HG02943 (cell line): ENCODE measurements around the gene KSR2.
"Not testable (repeated sequence)": the region's sequence is repeated elsewhere in the genome, so short reads cannot be mapped to it uniquely, and the experiment has no call there.

Source experiments
- ATAC-seq: cut with Tn5 transposase; IDR thresholded peaks from one replicate; pipeline ENCODE4 v1.9.1; 2021; ENCODE audit warnings: mild to moderate bottlenecking, low read depth, moderate library complexity; ENCODE audit not compliant: unreplicated experiment

KSR2 gene

GRCh38 chr12:117789195-117789912, 179.4 kb downstream of the KSR2 start:
- ATAC-seq = no peak

- ATAC-seq = no peak
These were observed 190.1 kb downstream of the KSR2 start for GRCh38 chr12:117778656-117779055.

DNA sequence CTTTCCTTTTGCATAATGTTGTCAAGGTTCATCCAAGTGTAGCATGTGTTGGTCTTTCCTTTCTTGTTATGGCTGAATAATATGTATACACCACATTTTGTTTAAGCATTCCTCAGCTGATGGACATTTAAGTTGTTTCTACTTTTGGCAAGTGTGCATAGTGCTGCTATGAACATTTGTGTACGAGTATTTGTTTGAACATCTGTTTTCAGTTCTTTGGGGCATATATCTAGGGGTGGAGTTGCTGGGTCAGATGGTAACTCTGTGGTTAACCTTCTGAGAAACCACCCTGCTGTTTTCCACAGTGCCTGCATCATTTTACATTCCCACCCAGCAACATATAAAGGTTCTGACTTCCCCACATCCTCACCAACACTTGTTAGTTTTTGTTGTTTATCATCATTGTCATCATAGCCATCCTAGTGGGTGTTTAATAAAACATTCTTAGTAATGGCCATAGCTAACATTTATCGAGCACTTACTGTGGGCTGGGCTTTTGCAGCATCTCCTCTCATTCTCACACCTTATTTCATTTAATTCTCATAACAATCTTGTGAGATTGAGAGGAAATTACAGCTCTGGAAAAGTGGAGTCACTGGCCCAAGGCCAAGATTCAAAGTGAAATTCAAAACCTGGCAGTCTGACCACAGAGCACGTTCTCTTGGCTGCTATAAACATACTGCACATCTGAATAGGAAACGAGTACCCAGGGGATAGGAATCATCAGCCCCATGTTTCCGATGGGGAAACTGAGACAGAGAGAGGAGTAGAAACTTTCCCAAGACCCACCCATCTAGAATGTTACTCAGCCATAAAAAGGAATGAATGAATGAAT, 193.6 kb downstream of the KSR2 start:
- ATAC-seq = no peak

DNA sequence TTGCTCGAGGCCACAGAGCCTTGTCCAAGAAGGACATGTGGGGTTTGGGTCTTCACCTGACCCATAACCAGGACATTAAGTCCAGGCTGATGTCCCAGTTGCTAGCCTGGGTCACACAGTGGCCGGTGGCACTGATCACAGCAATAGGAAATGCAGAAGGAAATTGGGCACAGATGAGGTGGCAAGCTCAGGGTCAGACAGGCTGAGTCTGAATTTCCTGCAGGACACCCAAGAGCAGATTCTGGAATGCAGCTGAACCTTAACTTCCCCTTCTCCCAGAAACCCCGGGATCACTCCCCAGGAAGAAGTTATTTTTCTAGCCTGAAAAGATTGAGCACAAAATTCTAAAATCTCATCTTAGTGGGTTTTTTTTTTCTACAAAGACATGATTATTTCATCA, 199.9 kb downstream of the KSR2 start:
- ATAC-seq = no peak

DNA sequence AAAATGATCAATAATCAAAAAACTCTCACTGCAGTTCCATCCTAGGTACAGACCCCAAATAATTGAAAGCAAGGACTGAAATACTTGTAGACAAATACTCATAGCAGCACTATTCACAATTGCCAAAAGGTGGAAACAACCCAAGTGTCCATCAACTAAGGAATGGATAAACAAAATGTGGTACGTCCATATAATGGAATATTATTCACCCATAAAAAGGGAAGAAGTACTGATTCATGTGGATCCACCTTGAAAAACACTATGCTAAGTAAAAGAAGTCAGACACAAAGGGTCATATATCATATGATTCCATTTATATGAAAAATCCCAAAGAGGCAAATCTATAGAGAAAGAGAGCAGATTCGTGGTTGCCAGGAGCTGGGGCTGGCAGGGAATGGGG, 202.8 kb downstream of the KSR2 start:
- no peak for ATAC-seq

DNA sequence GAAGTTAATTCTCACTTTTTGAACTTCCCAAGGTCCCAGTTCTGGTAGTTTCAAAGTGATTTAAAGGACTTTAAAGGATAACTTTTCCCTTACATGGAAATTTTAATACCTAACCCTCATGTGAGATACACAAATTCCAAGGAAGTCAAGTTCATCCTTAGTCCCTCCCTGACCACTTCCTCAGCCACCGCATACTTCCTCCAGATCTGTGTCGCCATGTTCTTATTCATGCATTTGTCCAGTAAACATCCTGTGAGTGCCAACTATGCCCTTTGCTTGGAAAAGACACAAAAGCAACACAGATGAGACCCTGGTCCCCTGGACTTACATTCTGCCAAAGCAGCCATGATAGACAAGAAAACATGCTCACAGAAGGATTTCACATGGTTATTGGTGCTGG, 206.6 kb downstream of the KSR2 start:
- ATAC-seq = no peak

DNA sequence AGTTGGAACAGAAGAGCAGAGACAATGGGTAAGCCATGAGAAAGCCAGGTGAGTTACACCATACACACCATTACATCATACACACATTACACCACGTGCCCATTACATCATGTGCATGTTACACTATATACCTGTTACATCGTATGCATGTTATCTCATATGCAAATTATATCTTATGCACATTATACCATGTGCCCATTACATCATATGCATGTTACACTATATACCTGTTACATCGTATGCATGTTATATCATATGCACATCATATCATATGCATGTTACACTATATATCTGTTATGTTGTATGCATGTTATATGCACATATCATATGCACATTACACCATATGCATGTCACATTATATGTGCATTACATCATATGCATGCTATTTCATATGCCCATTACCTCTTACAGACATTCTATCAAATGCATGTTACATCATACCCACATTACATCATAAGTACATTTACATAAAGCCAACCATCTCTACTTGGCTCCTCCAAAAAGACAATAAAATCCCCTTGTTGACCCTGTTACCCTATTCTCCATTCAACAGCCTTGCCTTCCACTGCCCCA, 207.2 kb downstream of the KSR2 start:
- no peak for ATAC-seq

DNA sequence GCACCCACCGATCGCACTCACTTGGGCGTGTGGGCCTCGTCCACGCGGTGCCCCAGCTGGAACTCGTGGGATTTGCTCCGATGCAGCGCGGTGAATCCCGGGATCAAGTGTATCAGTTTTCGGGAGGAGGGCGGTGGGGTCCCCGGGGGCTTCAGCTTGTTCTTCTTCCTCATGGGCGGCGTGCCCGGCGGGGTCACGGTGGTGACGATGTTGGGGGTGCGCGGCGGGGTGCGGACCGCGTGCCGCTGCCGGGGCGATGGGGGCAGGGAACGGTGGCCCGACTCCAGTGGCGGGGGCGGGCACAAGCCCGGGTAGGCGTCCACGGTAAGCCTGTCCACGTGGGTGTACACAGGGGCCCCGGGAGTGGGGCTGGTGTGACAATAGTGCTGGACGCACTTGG, 207.8 kb downstream of the KSR2 start:
- ATAC-seq = no peak

DNA sequence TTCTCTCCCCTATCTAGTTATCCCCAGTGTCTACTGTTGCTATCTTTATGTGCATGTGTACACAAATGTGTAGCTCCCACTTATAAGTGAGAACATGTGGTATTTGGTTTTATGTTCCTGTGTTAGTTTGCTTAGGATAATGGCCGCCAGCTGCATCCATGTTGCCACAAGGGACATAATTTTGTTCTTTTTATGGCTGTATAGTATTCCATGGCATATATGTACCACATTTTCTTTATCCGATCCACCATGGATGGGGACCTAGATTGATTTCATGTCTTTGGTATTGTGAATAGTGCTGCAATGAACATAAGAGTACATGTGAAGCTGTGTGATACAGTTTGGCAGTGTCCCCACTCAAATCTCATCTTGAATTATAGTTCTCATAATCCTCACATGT, 218.1 kb downstream of the KSR2 start:
- no peak for ATAC-seq

GRCh38 chr12:117749431-117749830, 219.4 kb downstream of the KSR2 start:
- no peak for ATAC-seq

DNA sequence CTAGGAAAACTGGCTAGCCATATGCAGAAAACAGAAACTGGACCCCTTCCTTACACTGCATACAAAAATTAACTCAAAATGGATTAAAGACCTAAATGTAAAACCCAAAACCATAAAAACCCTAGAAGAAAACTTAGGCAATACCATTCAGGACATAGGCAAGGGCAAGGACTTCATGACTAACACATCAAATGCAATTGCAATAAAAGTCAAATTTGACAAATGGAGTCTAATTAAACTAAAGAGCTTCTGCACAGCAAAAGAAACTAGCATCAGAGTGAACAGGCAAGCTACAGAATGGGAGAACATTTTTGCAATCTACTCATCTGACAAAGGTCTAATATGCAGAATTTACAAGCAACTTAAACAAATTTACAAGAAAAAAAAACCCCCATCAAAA, 222.4 kb downstream of the KSR2 start:
- ATAC-seq = not testable (repeated sequence)

GRCh38 chr12:117744418-117744817, 224.4 kb downstream of the KSR2 start:
- no peak for ATAC-seq

- no peak for ATAC-seq
These were observed 225.0 kb downstream of the KSR2 start for GRCh38 chr12:117743761-117744160.

DNA sequence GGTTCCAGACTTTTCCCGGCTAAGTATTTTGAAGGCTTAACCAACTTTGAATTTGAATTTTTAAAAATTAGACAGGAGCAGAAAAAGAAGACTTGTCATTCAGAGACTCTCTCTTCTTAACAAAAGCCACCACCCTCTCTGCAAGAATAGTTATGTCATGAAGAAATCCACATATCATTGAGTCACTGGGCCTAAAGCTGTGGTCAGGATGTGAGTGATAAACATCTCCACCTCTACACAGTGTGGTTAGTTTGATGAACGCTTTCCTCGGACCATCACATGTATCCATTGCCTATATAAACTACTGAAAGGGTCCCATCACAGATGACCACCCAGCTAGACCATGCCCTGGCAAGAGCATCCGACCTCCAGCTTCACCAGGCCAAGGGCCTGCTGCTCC, 226.1 kb downstream of the KSR2 start:
- ATAC-seq = no peak

GRCh38 chr12:117738233-117738632, 230.6 kb downstream of the KSR2 start:
- no peak for ATAC-seq

DNA sequence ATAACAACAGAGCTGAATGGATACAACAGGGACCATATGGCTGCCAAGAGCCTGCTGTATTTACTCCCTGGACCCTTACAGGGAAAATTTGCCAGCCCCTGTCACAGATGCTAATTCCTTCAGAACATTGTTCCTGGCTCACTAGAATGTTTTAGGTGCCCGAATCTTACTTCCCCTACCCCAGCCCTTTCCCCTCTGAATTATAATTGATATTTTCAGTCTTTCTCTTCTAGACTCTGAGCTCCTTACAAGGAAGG, 235.3 kb downstream of the KSR2 start:
- ATAC-seq = no peak

- ATAC-seq = no peak
These were observed 235.8 kb downstream of the KSR2 start for GRCh38 chr12:117732761-117733548.

GRCh38 chr12:117731131-117731530, 237.7 kb downstream of the KSR2 start:
- not testable (repeated sequence) for ATAC-seq

GRCh38 chr12:117727301-117727700, 241.5 kb downstream of the KSR2 start:
- ATAC-seq = no peak

DNA sequence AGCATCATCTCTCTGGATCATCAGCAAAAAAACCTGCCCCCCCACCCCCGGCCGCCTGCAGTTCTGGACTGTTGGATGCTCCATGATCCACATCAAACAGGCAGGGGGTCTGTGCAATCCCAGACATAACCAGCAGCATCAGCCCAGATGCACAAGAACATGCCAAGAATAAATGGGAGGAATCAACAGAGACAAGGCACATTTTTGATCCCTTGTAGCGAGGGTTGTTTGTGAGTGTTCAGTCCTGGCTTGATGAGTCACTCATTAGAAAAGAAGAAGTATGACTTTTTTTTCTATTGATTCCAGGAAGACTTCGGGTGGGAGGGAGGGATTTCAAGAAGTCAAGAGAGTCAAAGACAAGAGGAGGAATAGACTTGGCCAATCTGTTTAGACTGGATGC, 244.2 kb downstream of the KSR2 start:
- ATAC-seq = no peak

GRCh38 chr12:117718559-117718958, 250.2 kb downstream of the KSR2 start:
- ATAC-seq = no peak
